DOHH2 (cell line): Measurements from ENCODE around the gene GJB2.

Experiments
- EZH2phosphoT487 ChIP-seq: fragments of 200-600 bp; sonication (generic); IDR thresholded peaks from 2 replicates; pipeline ENCODE4 v1.6.1; 2017; ENCODE audit warnings: borderline replicate concordance, mild to moderate bottlenecking, antibody characterized with exemption, low read length, moderate library complexity, mixed read lengths
- TF ChIP-seq, protein P1 (sequence below): fragments of 200-600 bp; sonication (generic); IDR thresholded peaks from one replicate; pipeline ENCODE4 v1.5.1; 2014; ENCODE audit warnings: antibody characterized with exemption, mild to moderate bottlenecking, low read depth, low read length; ENCODE audit not compliant: poor library complexity, severe bottlenecking

GRCh38 chr13:20181188-20181587 lies 11.6 kb downstream of the GJB2 start:
- TF ChIP-seq, protein P1, sequence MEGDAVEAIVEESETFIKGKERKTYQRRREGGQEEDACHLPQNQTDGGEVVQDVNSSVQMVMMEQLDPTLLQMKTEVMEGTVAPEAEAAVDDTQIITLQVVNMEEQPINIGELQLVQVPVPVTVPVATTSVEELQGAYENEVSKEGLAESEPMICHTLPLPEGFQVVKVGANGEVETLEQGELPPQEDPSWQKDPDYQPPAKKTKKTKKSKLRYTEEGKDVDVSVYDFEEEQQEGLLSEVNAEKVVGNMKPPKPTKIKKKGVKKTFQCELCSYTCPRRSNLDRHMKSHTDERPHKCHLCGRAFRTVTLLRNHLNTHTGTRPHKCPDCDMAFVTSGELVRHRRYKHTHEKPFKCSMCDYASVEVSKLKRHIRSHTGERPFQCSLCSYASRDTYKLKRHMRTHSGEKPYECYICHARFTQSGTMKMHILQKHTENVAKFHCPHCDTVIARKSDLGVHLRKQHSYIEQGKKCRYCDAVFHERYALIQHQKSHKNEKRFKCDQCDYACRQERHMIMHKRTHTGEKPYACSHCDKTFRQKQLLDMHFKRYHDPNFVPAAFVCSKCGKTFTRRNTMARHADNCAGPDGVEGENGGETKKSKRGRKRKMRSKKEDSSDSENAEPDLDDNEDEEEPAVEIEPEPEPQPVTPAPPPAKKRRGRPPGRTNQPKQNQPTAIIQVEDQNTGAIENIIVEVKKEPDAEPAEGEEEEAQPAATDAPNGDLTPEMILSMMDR = no peak
- TF ChIP-seq EZH2phosphoT487 = no peak
